IMR-90 (cell line): ENCODE data around the gene NHSL2. TPM values are rescaled to one million over a fixed set of nuclear protein-coding genes. Genes with fewer than 3 reads are reported as not detected.

Experiments
- ATAC-seq: fragments of 200-7000 bp; cut with Tn5 transposase; 2 replicates; pipeline ENCODE4 v1.9.1; 2020; ENCODE audit warnings: low read depth, mild to moderate bottlenecking, moderate library complexity
- BruUV-seq: library from RNA; stranded (reverse); fragments of 400-500 nt; replicated peaks from 2 replicates; lab custom pipeline; 2021; lab: Mats Ljungman, UMichigan
- CTCF ChIA-PET: fragments of 300-600 bp; formaldehyde crosslinking; extraction: SDS; loops from one replicate; lab custom pipeline; 2021; ENCODE audit warnings: antibody characterized with exemption; lab: Yijun Ruan, JAX
- POLR2A ChIA-PET: fragments of 300-600 bp; sonication (Branson Sonifier 250); formaldehyde crosslinking; loops from one replicate; lab custom pipeline; 2022; ENCODE audit warnings: antibody characterized with exemption; ENCODE audit not compliant: unreplicated experiment; lab: Charles Lee
- DNase-seq: peaks from one replicate; pipeline ENCODE4 v3.0.0; 2013
- H2AFZ ChIP-seq: replicated peaks from 2 replicates; pipeline ENCODE3; 2013; ENCODE audit warnings: low read length, mild to moderate bottlenecking; ENCODE audit not compliant: poor library complexity
- H2AK5ac ChIP-seq: 2 replicates; pipeline ENCODE4 v1.6.1; 2013; ENCODE audit warnings: low read depth, low read length, inconsistent platforms
- H2AK9ac ChIP-seq: replicated peaks from 2 replicates; pipeline ENCODE3; 2013; ENCODE audit warnings: mild to moderate bottlenecking, low read depth, low read length, moderate library complexity; ENCODE audit not compliant: poor library complexity
- H2BK120ac ChIP-seq: 2 replicates; pipeline ENCODE4 v1.6.1; 2013; ENCODE audit warnings: low read depth, low read length, inconsistent platforms
- H2BK15ac ChIP-seq: 3 replicates; pipeline ENCODE4 v1.6.1; 2013; ENCODE audit warnings: low read depth, low read length, inconsistent platforms
- H2BK20ac ChIP-seq: 2 replicates; pipeline ENCODE4 v1.6.1; 2013; ENCODE audit warnings: low read depth, mild to moderate bottlenecking, inconsistent platforms, low read length, moderate library complexity
- H2BK5ac ChIP-seq: 2 replicates; pipeline ENCODE4 v1.6.1; 2013; ENCODE audit warnings: mild to moderate bottlenecking, low read depth, low read length, inconsistent platforms; ENCODE audit not compliant: poor library complexity, severe bottlenecking
- H3K14ac ChIP-seq: replicated peaks from 2 replicates; pipeline ENCODE4 v1.6.1; 2013; ENCODE audit warnings: low read depth, low read length, inconsistent platforms
- H3K18ac ChIP-seq: 2 replicates; pipeline ENCODE4 v1.6.1; 2013; ENCODE audit warnings: low read depth, low read length, control low read depth
- H3K23ac ChIP-seq: 2 replicates; pipeline ENCODE4 v1.6.1; 2013; ENCODE audit warnings: low read depth, low read length, inconsistent platforms
- H3K27ac ChIP-seq: 2 replicates; pipeline ENCODE4 v1.5.1; 2013; ENCODE audit warnings: mild to moderate bottlenecking, control low read depth, low read length; ENCODE audit not compliant: insufficient read depth
- H3K27me3 ChIP-seq: 2 replicates; pipeline ENCODE4 v1.6.1; 2013; ENCODE audit warnings: low read length; ENCODE audit not compliant: control insufficient read depth, insufficient read depth
- H3K36me3 ChIP-seq: 2 replicates; pipeline ENCODE4 v1.6.1; 2013; ENCODE audit warnings: low read length, mixed read lengths; ENCODE audit not compliant: control insufficient read depth, insufficient read depth
- H3K4ac ChIP-seq: 2 replicates; pipeline ENCODE4 v1.6.1; 2013; ENCODE audit warnings: low read depth, low read length, inconsistent platforms
- H3K4me1 ChIP-seq: 2 replicates; pipeline ENCODE4 v1.6.1; 2013; ENCODE audit warnings: low read length, mixed read lengths; ENCODE audit not compliant: control insufficient read depth, insufficient read depth
- H3K4me2 ChIP-seq: 2 replicates; pipeline ENCODE4 v1.6.1; 2013; ENCODE audit warnings: low read depth, mild to moderate bottlenecking, control low read depth, low read length, moderate library complexity
- H3K4me3 ChIP-seq: 2 replicates; pipeline ENCODE4 v1.5.1; 2013; ENCODE audit warnings: low read depth, mild to moderate bottlenecking, control low read depth, low read length, moderate library complexity; ENCODE audit not compliant: insufficient read depth
- H3K56ac ChIP-seq: 2 replicates; pipeline ENCODE4 v1.6.1; 2013; ENCODE audit warnings: low read length, inconsistent platforms; ENCODE audit not compliant: insufficient read depth; ENCODE audit errors: extremely low read depth
- H3K79me1 ChIP-seq, 2 experiments: 2 replicates each; pipeline ENCODE4 v1.6.1; 2013; ENCODE audit warnings: low read length in 2 of 2, inconsistent platforms in 1 of 2, low read depth in 1 of 2
- H3K9ac ChIP-seq: 2 replicates; pipeline ENCODE4 v1.6.1; 2013; ENCODE audit warnings: low read depth, low read length, control low read depth
- H3K9me1 ChIP-seq: 2 replicates; pipeline ENCODE4 v1.6.1; 2013; ENCODE audit warnings: low read length, inconsistent platforms; ENCODE audit not compliant: insufficient read depth
- H3K9me3 ChIP-seq: 2 replicates; pipeline ENCODE4 v1.6.1; 2013; ENCODE audit warnings: low read length; ENCODE audit not compliant: control insufficient read depth, insufficient read depth
- H4K20me1 ChIP-seq: 2 replicates; pipeline ENCODE4 v1.6.1; 2013; ENCODE audit warnings: low read length, inconsistent platforms; ENCODE audit not compliant: insufficient read depth
- H4K5ac ChIP-seq: 2 replicates; pipeline ENCODE4 v1.6.1; 2013; ENCODE audit warnings: mild to moderate bottlenecking, low read depth, low read length, control low read depth
- H4K8ac ChIP-seq, 2 experiments: 2 replicates each; pipeline ENCODE4 v1.6.1; 2013; ENCODE audit warnings: low read depth in 2 of 2, low read length in 2 of 2, control low read depth in 1 of 2, inconsistent platforms in 1 of 2
- H4K91ac ChIP-seq: 2 replicates; pipeline ENCODE4 v1.6.1; 2013; ENCODE audit warnings: low read depth, low read length, inconsistent platforms; ENCODE audit not compliant: insufficient read depth
- FOS ChIP-seq: fragments of 150-350 bp; IDR thresholded peaks from 2 replicates; pipeline ENCODE4 v1.6.1; 2016; ENCODE audit warnings: low read depth, low read length
- MAFK ChIP-seq: IDR thresholded peaks from 2 replicates; pipeline ENCODE4 v1.6.1; 2012; ENCODE audit warnings: low read depth, low read length, improper control_type of control experiment
- USF2 ChIP-seq: fragments of 150-350 bp; IDR thresholded peaks from 2 replicates; pipeline ENCODE4 v1.6.1; 2017; ENCODE audit warnings: mild to moderate bottlenecking, antibody characterized with exemption, low read length, low read depth
- WGBS, 2 experiments: methylation state at CpG; one replicate each; pipeline versions ENCODE4 v1.1.5 to v1.1.7; 2013; ENCODE audit warnings: missing lambda C conversion rate in 2 of 2; ENCODE audit not compliant: insufficient read length in 1 of 2; ENCODE audit errors: extremely low coverage in 2 of 2; 5-methylcytosine and 5-hydroxymethylcytosine counted together
- dilution Hi-C: fragments of 300-500 bp; cut with HindIII; formaldehyde crosslinking; loops from one replicate; pipeline ENCODE4 v1.14.3; 2018; ENCODE audit warnings: low sequenced_read_pairs; ENCODE audit not compliant: unreplicated experiment
- in situ Hi-C: fragments of 300-500 bp; cut with MboI; formaldehyde crosslinking; loops from 3 replicates; pipeline ENCODE4 v1.14.3; 2019; ENCODE audit warnings: low sequenced_read_pairs, inconsistent platforms, mixed read lengths
- intact Hi-C: fragments of 100-400 bp; cut with micrococcal nuclease; formaldehyde crosslinking; loops from 2 replicates; pipeline ENCODE4 v1.10.0; 2022
- polyA plus RNA-seq, 3 experiments: library from polyadenylated mRNA; depleted of rRNA; stranded (reverse); fragments of >200 nt; gene quantifications; 2 replicates each; pipeline ENCODE4 v1.2.3, GENCODE V29; 2012; ENCODE audit warnings: low replicate concordance in 1 of 3
- total RNA-seq: library from RNA; depleted of rRNA; stranded (reverse); fragments of >200 nt; gene quantifications from 2 replicates; pipeline ENCODE4 v1.2.3, GENCODE V29; 2012

The NHSL2 gene
- total and polyA plus RNA-seq, 2 of the 4 experiments (the other 2 are of a cell fraction), result 0.72 to 0.75 TPM

DNA sequence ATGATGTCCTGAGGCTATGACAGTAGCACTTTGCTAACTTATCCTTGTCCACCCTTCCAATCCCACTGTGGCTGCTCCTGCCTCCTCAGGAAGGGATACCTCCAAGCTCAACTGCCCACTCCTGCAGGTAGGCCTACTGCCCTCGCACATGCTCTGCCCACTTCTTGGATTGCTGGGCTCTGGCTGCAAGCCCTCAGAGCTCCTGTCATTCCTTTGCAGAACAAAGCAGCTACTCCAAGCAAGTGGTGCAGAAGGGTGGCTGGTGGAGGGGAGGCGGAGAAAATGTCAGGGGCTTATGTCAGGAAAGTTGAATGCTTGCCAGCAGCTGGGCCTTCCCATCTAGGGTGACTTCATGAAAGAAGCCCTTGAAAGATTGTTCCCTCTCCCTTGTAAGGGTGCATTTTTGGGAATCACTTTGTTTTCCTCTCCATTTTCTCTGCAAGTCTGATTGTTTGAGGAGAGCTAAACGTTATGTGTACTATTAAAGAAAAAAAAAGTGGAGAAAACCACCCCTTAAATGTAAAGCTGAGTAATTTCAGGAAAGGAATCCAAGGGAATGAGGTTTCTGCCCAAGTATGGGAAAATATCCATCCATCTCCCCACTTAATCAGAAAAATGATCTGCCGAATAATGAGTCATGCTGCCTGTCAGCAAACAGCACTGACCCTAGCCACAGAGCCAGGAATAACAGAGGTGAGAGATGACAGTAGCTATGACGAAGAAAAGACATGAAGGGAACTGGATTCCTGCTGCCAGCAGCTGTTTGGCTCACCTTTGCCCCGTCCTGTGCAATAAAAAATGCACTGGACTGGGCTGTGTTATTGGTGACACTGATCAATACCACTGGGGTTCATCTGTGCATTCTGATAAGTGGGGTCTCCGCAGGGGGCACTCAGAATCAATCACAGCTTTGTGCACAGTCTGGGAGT, 119.1 kb downstream of the NHSL2 start:
- Histone ChIP-seq H3K27ac (peak overlapping the region; percentile 62), H3K4me2 (peak overlapping the region; percentile 22; the same call in 1 of the 2 replicates), H4K91ac (peak overlapping the region; percentile 94), H3K36me3 (no peaks in the 10 kb centered on the region), H3K18ac (peak overlapping the region; percentile 74), H3K9me1 (peaks cover 12% of the 10 kb centered on the region), H4K20me1 (no peaks in the 10 kb centered on the region), H3K9me3 (no peaks in the 10 kb centered on the region), H3K9ac (no peak overlapping the region), H3K4me1 (peaks cover 11% of the 10 kb centered on the region), H2BK5ac (peak overlapping the region; percentile 85), H3K27me3 (peaks cover 20% of the 10 kb centered on the region; the same call in 1 of the 2 replicates), H3K4ac (peak overlapping the region; percentile 95), H2AK5ac (peak overlapping the region; percentile 71), H4K5ac (peak overlapping the region; percentile 73), H3K14ac (peak overlapping the region; percentile 96), H2BK15ac (peak overlapping the region; percentile 59; the same call in 2 of the 3 replicates), H3K79me1 (no peaks in the 10 kb centered on the region), H3K56ac (peak overlapping the region; percentile 46; the same call in 1 of the 2 replicates), H2BK120ac (peak overlapping the region; percentile 96), H4K8ac (peak overlapping the region; percentile 38 to 80), H3K4me3 (no peak overlapping the region), H2BK20ac (peak overlapping the region; percentile 96), H2AK9ac (peak overlapping the region; percentile 37), H2AFZ (peak overlapping the region; percentile 61), H3K23ac (peak overlapping the region; percentile 94)
- POLR2A ChIA-PET, result no interaction called here
- in situ Hi-C loops, result no loop called here
- dilution Hi-C loops, result no loop called here
- CTCF ChIA-PET, result interaction anchor here (0.8 kb wide), 1 partner anchor 72 kb away, joined by 3 read pairs; no protein-coding TSS in a partner anchor
- ATAC-seq, result peak; percentile 71
- no TSS peak for BruUV-seq
- no CpG with 5 or more reads among the region's 7 CpGs for WGBS, 2 experiments
- intact Hi-C loops, result no loop called here
- TF ChIP-seq FOS (peak; percentile 62; the same call in 1 of the 2 replicates), MAFK (peak; percentile 18; the same call in 1 of the 2 replicates), USF2 (no peak)
- peak; percentile 90 for DNase-seq
